SK-N-MC (cell line): Measurements from ENCODE around the gene TDP2.
"Not testable (repeated sequence)": the region's sequence is repeated elsewhere in the genome, so short reads cannot be mapped to it uniquely, and the experiment has no call there.

Source experiments
- EZH2 ChIP-seq: fragments of 200-600 bp; sonication (generic); IDR thresholded peaks from one replicate; pipeline ENCODE4 v1.6.1; 2017; ENCODE audit warnings: antibody characterized with exemption
- POLR2AphosphoS5 ChIP-seq: IDR thresholded peaks from 2 replicates; pipeline ENCODE4 v1.6.1; 2012; ENCODE audit warnings: mild to moderate bottlenecking, low read depth, low read length, borderline replicate concordance

DNA sequence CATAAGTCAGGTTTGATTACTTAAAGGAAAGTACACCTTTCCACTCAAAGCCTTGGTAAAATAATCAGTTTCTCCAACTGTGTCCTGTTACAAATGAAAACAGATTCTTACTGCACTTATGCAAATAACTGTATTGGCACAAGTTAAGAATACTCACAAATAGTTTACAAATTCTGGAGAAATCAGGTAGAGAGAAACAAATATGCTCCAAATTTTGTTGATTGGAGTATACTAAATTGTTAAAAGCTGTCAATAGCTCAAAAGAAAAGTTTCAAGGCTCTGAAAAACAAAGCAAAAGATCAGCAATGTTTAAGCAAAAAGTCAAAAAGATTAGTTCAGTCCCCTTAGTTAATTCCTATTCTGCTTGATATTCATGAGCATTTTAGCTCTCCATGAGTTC is 3.8 kb upstream of the TDP2 start:
- not testable (repeated sequence) for TF ChIP-seq POLR2AphosphoS5, EZH2
